Hepatocyte (in vitro differentiated cells): ENCODE data around the gene TEKT3.

Source experiments
- CTCF ChIP-seq: fragments of 200-600 bp; sonication (generic); IDR thresholded peaks from 2 replicates; pipeline ENCODE4 v1.5.1; 2016; ENCODE audit warnings: antibody characterized with exemption, mild to moderate bottlenecking; ENCODE audit not compliant: poor library complexity
- EZH2 ChIP-seq: fragments of 200-600 bp; sonication (generic); IDR thresholded peaks from 2 replicates; pipeline ENCODE4 v1.6.1; 2016; ENCODE audit warnings: antibody characterized with exemption, mild to moderate bottlenecking, borderline replicate concordance
- EZH2phosphoT487 ChIP-seq: fragments of 200-600 bp; sonication (generic); IDR thresholded peaks from one replicate; pipeline ENCODE4 v1.6.1; 2018; ENCODE audit warnings: antibody characterized with exemption, mild to moderate bottlenecking, low read depth, moderate library complexity; ENCODE audit not compliant: unreplicated experiment, severe bottlenecking

GRCh38 chr17:15261258-15261801 lies 80.1 kb downstream of the TEKT3 start:
- TF ChIP-seq CTCF (no peak), EZH2 (peak; percentile 38), EZH2phosphoT487 (no peak)
